A549 (cell line): Measurements from ENCODE around the gene PGRMC1. TPM values are rescaled to one million over a fixed set of nuclear protein-coding genes. Genes with fewer than 3 reads are reported as not detected.
"Not testable (repeated sequence)": the region's sequence is repeated elsewhere in the genome, so short reads cannot be mapped to it uniquely, and the experiment has no call there.

Experiments used
- ATAC-seq, 2 experiments: fragments of 200-7000 bp in 1 of 2; fragments of >200 bp in 1 of 2; cut with Nextera tagmentation in 1 of 2; cut with Tn5 transposase in 1 of 2; 3 replicates each; pipeline versions ENCODE4 v1.8.0 to v1.9.1; 2018 to 2020; ENCODE audit warnings: mild to moderate bottlenecking in 1 of 2, moderate library complexity in 1 of 2
- CTCF ChIA-PET: fragments of 300-600 bp; sonication (Branson Sonifier 250); formaldehyde crosslinking; extraction: SDS; loops from one replicate; lab custom pipeline; 2021; ENCODE audit warnings: antibody characterized with exemption, inconsistent platforms; lab: Yijun Ruan, JAX
- POLR2A ChIA-PET: fragments of 350-600 bp; formaldehyde crosslinking; extraction: SDS; loops from one replicate; lab custom pipeline; 2021; ENCODE audit warnings: antibody characterized with exemption, inconsistent platforms; lab: Yijun Ruan, JAX
- DNase-seq, 2 experiments: peaks; one replicate each; pipeline versions ENCODE4 v3.0.0 to v3.0.0-alpha.2; 2011 to 2016; ENCODE audit warnings: low read depth in 1 of 2, low spot score in 1 of 2
- FAIRE-seq: peaks from 2 replicates; lab custom pipeline; 2011; peaks lifted over from hg19 to GRCh38; lab: Jason Lieb, UNC
- H3K27ac ChIP-seq, 2 experiments: fragments of >200 bp; sonication (Bioruptor Twin); formaldehyde crosslinking; 3 replicates each; pipeline ENCODE4 v1.5.1; 2016 to 2017
- H3K4me1 ChIP-seq: fragments of >200 bp; sonication (Bioruptor Twin); formaldehyde crosslinking; 3 replicates; pipeline ENCODE4 v1.6.1; 2016
- H3K4me2 ChIP-seq: fragments of >200 bp; sonication (Bioruptor Twin); formaldehyde crosslinking; 3 replicates; pipeline ENCODE4 v1.6.1; 2016
- H3K4me3 ChIP-seq: fragments of >200 bp; sonication (Bioruptor Twin); formaldehyde crosslinking; 3 replicates; pipeline ENCODE4 v1.5.1; 2016
- H3K9me3 ChIP-seq: fragments of >200 bp; sonication (Bioruptor Twin); formaldehyde crosslinking; 3 replicates; pipeline ENCODE4 v1.6.1; 2016
- EHF ChIP-seq: fragments of 250-450 bp; sonication (Bioruptor Pico); IDR thresholded peaks from 2 replicates; pipeline ENCODE4 v1.5.0; 2020; ENCODE audit warnings: mild to moderate bottlenecking
- EP300 ChIP-seq, 2 experiments: fragments of >200 bp; sonication (Bioruptor Twin); formaldehyde crosslinking; IDR thresholded peaks; 2 replicates in 1 of 2; 3 replicates in 1 of 2; pipeline ENCODE4 v1.6.1; 2016 to 2017
- ESRRA ChIP-seq: fragments of 150-350 bp; IDR thresholded peaks from 2 replicates; pipeline ENCODE4 v1.6.1; 2014; ENCODE audit warnings: mild to moderate bottlenecking, low read length, borderline replicate concordance
- FOSB ChIP-seq: fragments of 250-450 bp; sonication (Bioruptor Pico); IDR thresholded peaks from 2 replicates; pipeline ENCODE4 v1.5.0; 2020; ENCODE audit warnings: mild to moderate bottlenecking, moderate library complexity
- HDAC2 ChIP-seq: fragments of 200-600 bp; sonication (generic); IDR thresholded peaks from 2 replicates; pipeline ENCODE4 v1.6.1; 2016
- JUNB ChIP-seq: fragments of >200 bp; sonication (Bioruptor Twin); formaldehyde crosslinking; IDR thresholded peaks from 2 replicates; pipeline ENCODE4 v1.6.1; 2016
- KDM5A ChIP-seq: fragments of 200-600 bp; sonication (generic); IDR thresholded peaks from 2 replicates; pipeline ENCODE4 v1.6.1; 2016; ENCODE audit warnings: antibody characterized with exemption, mild to moderate bottlenecking
- MAFK ChIP-seq: fragments of 450-650 bp; IDR thresholded peaks from 2 replicates; pipeline ENCODE4 v1.6.1; 2014; ENCODE audit not compliant: partially characterized antibody
- MAZ ChIP-seq: fragments of 150-350 bp; IDR thresholded peaks from 2 replicates; pipeline ENCODE4 v1.6.1; 2014; ENCODE audit warnings: antibody characterized with exemption, low read depth, low read length, borderline replicate concordance
- MYC ChIP-seq: IDR thresholded peaks from 2 replicates; pipeline ENCODE4 v1.6.1; 2012; ENCODE audit warnings: mild to moderate bottlenecking, inconsistent platforms, low read length, improper control_type of control experiment, borderline replicate concordance
- NR3C1 ChIP-seq: fragments of >200 bp; sonication (Bioruptor Twin); formaldehyde crosslinking; IDR thresholded peaks from 3 replicates; pipeline ENCODE4 v1.6.1; 2017
- POLR2A ChIP-seq: IDR thresholded peaks from 2 replicates; pipeline ENCODE4 v1.6.1; 2012; ENCODE audit warnings: mild to moderate bottlenecking, low read length
- POLR2AphosphoS2 ChIP-seq: conservative IDR thresholded peaks from 2 replicates; pipeline ENCODE4 v1.6.1; 2012; ENCODE audit warnings: low read length, improper control_type of control experiment, inconsistent platforms
- RAD21 ChIP-seq, 2 experiments: fragments of >200 bp in 1 of 2; sonication (Bioruptor Twin) in 1 of 2; formaldehyde crosslinking in 1 of 2; IDR thresholded peaks in 1 of 2; conservative IDR thresholded peaks in 1 of 2; 2 replicates in 1 of 2; 3 replicates in 1 of 2; pipeline ENCODE4 v1.6.1; 2012 to 2018; ENCODE audit warnings: inconsistent platforms in 1 of 2
- RARB ChIP-seq: fragments of 250-450 bp; sonication (Bioruptor Pico); IDR thresholded peaks from 2 replicates; pipeline ENCODE4 v1.8.0; 2021; ENCODE audit warnings: mild to moderate bottlenecking, moderate library complexity
- REST ChIP-seq: fragments of 200-600 bp; sonication (generic); IDR thresholded peaks from 2 replicates; pipeline ENCODE4 v1.6.1; 2016; ENCODE audit warnings: antibody characterized with exemption, mild to moderate bottlenecking, moderate library complexity
- RNF2 ChIP-seq: fragments of 200-600 bp; sonication (generic); IDR thresholded peaks from 2 replicates; pipeline ENCODE4 v1.6.1; 2016; ENCODE audit warnings: low read depth, mild to moderate bottlenecking, antibody characterized with exemption, moderate library complexity, borderline replicate concordance
- SMC3 ChIP-seq: fragments of >200 bp; sonication (Bioruptor Twin); formaldehyde crosslinking; IDR thresholded peaks from 3 replicates; pipeline ENCODE4 v1.6.1; 2018; ENCODE audit warnings: inconsistent platforms
- ZC3H11A ChIP-seq: fragments of 450-650 bp; IDR thresholded peaks from 2 replicates; pipeline ENCODE4 v1.6.1; 2014; ENCODE audit warnings: antibody characterized with exemption, mild to moderate bottlenecking
- ZFP36 ChIP-seq: fragments of 450-650 bp; IDR thresholded peaks from 2 replicates; pipeline ENCODE4 v1.6.1; 2014; ENCODE audit warnings: borderline replicate concordance; ENCODE audit not compliant: partially characterized antibody
- ZNF302 ChIP-seq: fragments of 250-450 bp; sonication (Bioruptor Pico); IDR thresholded peaks from 2 replicates; pipeline ENCODE4 v1.9.0; 2021; ENCODE audit warnings: inconsistent platforms, mild to moderate bottlenecking, moderate library complexity
- ZSCAN20 ChIP-seq: fragments of 250-450 bp; sonication (Bioruptor Pico); IDR thresholded peaks from 2 replicates; pipeline ENCODE4 v1.8.0; 2022; ENCODE audit warnings: mild to moderate bottlenecking, moderate library complexity
- WGBS: methylation state at CpG from one replicate; pipeline ENCODE4 v1.1.6; 2017; ENCODE audit errors: missing lambda C conversion rate; 5-methylcytosine and 5-hydroxymethylcytosine counted together
- polyA plus RNA-seq, 4 experiments: library from polyadenylated mRNA; depleted of rRNA in 3 of 4; stranded (reverse); fragments of >200 nt; fragmentation: RNase III in 1 of 4; extraction: RNeasy Plus Mini Kit Qiagen cat#74134 plus additional on column Dnase treatment in 1 of 4; gene quantifications; 2 replicates in 3 of 4; 3 replicates in 1 of 4; pipeline ENCODE4 v1.2.3, GENCODE V29; 2011 to 2017
- TF ChIP-seq, protein P1 (sequence below): fragments of >200 bp; sonication (Bioruptor Twin); formaldehyde crosslinking; IDR thresholded peaks from 3 replicates; pipeline ENCODE4 v1.5.1; 2016
- TF ChIP-seq, protein P2 (sequence below): fragments of 150-350 bp; IDR thresholded peaks from 2 replicates; pipeline ENCODE4 v1.6.1; 2014; ENCODE audit warnings: low read depth, mild to moderate bottlenecking, low read length

The PGRMC1 gene
- polyA plus RNA-seq, 2 of the 4 experiments (the other 2 are of a cell fraction), result 159 to 163 TPM

- peak; percentile 81 for FAIRE-seq
Observed at GRCh38 chrX:119266364-119266995, 30.4 kb downstream of the PGRMC1 start.

DNA sequence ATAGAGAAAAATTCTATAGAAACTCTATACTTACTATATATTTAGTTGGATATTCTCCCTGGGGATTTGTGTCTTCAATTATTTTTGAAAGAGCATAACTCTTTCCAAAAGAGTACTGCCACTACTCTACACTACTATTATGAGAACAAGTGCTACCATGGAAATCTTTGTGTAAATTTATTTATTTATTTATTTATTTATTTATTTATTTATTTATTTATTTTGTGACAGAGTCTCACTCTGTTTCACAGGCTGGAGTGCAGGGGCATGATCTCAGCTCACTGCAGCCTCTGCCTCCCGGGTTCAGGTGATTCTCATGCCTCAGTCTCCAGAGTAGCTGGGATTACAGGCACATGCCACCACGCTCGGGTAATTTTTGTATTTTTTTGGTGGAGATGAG lies 31.0 kb downstream of the PGRMC1 start:
- CTCF ChIA-PET, result not testable (repeated sequence)

More at GRCh38 chrX:119266364-119266995, 30.4 kb downstream of the PGRMC1 start:
- DNase-seq, result peak; percentile 24 to 31
- TF ChIP-seq POLR2AphosphoS2 (no peak), FOSB (no peak), EP300 (IDR thresholded peaks at IDR 0.05) (no peak), RAD21 (conservative IDR thresholded peaks at IDR 0.05 in 1 of 2, IDR thresholded peaks at IDR 0.05 in 1 of 2) (peak; percentile 53 to 55; a peak in 4 of 5 replicates), SMC3 (peak; percentile 45), ZSCAN20 (CRISPR knock-in tag) (no peak)
- TF ChIP-seq, protein P1, sequence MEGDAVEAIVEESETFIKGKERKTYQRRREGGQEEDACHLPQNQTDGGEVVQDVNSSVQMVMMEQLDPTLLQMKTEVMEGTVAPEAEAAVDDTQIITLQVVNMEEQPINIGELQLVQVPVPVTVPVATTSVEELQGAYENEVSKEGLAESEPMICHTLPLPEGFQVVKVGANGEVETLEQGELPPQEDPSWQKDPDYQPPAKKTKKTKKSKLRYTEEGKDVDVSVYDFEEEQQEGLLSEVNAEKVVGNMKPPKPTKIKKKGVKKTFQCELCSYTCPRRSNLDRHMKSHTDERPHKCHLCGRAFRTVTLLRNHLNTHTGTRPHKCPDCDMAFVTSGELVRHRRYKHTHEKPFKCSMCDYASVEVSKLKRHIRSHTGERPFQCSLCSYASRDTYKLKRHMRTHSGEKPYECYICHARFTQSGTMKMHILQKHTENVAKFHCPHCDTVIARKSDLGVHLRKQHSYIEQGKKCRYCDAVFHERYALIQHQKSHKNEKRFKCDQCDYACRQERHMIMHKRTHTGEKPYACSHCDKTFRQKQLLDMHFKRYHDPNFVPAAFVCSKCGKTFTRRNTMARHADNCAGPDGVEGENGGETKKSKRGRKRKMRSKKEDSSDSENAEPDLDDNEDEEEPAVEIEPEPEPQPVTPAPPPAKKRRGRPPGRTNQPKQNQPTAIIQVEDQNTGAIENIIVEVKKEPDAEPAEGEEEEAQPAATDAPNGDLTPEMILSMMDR, result peak; percentile 63
- CTCF ChIA-PET, result interaction anchor here (0.7 to 1.7 kb wide), 8 partner anchors 9 to 148 kb away, joined by 3 to 6 read pairs (median 4); no protein-coding TSS in a partner anchor
- peak; percentile 62 to 86; a peak in 3 of 6 replicates for ATAC-seq
- Histone ChIP-seq H3K4me3 (no peak overlapping the region), H3K27ac (no peak overlapping the region), H3K4me2 (no peak overlapping the region), H3K4me1 (no peaks in the 10 kb centered on the region), H3K9me3 (no peaks in the 10 kb centered on the region)
- POLR2A ChIA-PET, result no interaction called here
- WGBS, result 0% methylated on average over 5 of the region's 5 CpGs

DNA sequence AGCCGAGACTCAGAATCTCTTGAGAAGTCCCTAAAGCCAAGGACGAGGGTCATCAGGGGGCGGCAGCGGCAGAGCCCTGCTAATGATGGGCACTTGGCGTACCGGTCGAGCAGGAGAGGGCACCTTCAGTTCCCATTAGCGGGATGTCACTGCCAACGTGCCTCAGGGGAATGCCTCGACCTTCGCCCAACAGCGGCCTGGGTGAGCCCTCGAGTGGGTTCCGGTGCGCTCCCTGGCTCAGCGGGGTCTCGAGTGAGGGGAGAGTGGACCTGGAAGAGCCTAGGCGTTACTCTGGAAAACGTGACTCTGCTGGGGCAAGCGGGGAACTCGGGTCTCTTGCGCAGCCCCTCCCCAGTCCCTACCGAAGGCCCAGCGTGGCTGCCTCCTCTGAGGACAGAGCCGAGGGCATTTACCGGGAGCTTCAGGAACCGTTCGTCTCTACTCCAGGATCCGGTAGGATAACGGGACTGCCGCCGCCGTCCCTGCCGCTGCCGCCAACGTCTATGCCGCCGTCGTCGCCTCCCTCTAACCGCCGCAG lies 36.9 kb downstream of the PGRMC1 start:
- H3K4me1 ChIP-seq, result no peaks in the 10 kb centered on the region
- TF ChIP-seq MAFK, result no peak
- no peak for TF ChIP-seq RARB (CRISPR knock-in tag)
- TF ChIP-seq KDM5A, result no peak
- TF ChIP-seq REST, result no peak
- no peak for TF ChIP-seq NR3C1
- no peak for TF ChIP-seq RNF2
- no peak for TF ChIP-seq MAZ
- no peak for TF ChIP-seq ZNF302 (CRISPR knock-in tag)
- TF ChIP-seq ZC3H11A, result no peak
- no peak for TF ChIP-seq HDAC2
- TF ChIP-seq RAD21 (conservative IDR thresholded peaks at IDR 0.05 in 1 of 2, IDR thresholded peaks at IDR 0.05 in 1 of 2), result no peak
- TF ChIP-seq, protein P2, sequence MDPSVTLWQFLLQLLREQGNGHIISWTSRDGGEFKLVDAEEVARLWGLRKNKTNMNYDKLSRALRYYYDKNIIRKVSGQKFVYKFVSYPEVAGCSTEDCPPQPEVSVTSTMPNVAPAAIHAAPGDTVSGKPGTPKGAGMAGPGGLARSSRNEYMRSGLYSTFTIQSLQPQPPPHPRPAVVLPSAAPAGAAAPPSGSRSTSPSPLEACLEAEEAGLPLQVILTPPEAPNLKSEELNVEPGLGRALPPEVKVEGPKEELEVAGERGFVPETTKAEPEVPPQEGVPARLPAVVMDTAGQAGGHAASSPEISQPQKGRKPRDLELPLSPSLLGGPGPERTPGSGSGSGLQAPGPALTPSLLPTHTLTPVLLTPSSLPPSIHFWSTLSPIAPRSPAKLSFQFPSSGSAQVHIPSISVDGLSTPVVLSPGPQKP, result no peak
- no peak for TF ChIP-seq ESRRA
- TF ChIP-seq JUNB, result no peak
- TF ChIP-seq ZFP36, result no peak
- TF ChIP-seq POLR2AphosphoS2, result no peak
- TF ChIP-seq MYC, result no peak
- TF ChIP-seq POLR2A, result no peak
- no peak for TF ChIP-seq EHF (CRISPR knock-in tag)
- TF ChIP-seq, all 56 proteins: peak for 0
- no peak overlapping the region for H3K4me2 ChIP-seq
- no peaks in the 10 kb centered on the region for H3K9me3 ChIP-seq
- H3K27ac ChIP-seq, result no peak overlapping the region
- ChIA-PET CTCF (no interaction called here), POLR2A (no interaction called here)
- FAIRE-seq (no peak), DNase-seq (no peak), ATAC-seq (no peak)
- WGBS, result 84% methylated on average over 31 of the region's 42 CpGs
- H3K4me3 ChIP-seq, result no peak overlapping the region

More for the DNA sequence above, 31.0 kb downstream of the PGRMC1 start:
- H3K27ac ChIP-seq, FAIRE-seq, ATAC-seq, H3K4me1 ChIP-seq, H3K4me3 ChIP-seq, H3K4me2 ChIP-seq, DNase-seq, POLR2A ChIA-PET, H3K9me3 ChIP-seq: not testable (repeated sequence)
- TF ChIP-seq ZC3H11A, result peak; percentile 71
- WGBS, result 32% methylated on average over 3 of the region's 3 CpGs
